ENCODE measurements around the gene ADGRL2.

GRCh38 chr1:82015444-82015843 lies 214.7 kb downstream of the ADGRL2 start:
- TF ChIP-seq EZH2 (IDR thresholded peaks at IDR 0.05; ENCODE audit: borderline replicate concordance, insufficient read depth, low read length, poor library complexity, severe bottlenecking) = no peak
- TF ChIP-seq, protein P1, sequence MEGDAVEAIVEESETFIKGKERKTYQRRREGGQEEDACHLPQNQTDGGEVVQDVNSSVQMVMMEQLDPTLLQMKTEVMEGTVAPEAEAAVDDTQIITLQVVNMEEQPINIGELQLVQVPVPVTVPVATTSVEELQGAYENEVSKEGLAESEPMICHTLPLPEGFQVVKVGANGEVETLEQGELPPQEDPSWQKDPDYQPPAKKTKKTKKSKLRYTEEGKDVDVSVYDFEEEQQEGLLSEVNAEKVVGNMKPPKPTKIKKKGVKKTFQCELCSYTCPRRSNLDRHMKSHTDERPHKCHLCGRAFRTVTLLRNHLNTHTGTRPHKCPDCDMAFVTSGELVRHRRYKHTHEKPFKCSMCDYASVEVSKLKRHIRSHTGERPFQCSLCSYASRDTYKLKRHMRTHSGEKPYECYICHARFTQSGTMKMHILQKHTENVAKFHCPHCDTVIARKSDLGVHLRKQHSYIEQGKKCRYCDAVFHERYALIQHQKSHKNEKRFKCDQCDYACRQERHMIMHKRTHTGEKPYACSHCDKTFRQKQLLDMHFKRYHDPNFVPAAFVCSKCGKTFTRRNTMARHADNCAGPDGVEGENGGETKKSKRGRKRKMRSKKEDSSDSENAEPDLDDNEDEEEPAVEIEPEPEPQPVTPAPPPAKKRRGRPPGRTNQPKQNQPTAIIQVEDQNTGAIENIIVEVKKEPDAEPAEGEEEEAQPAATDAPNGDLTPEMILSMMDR (IDR thresholded peaks at IDR 0.05; ENCODE audit: poor library complexity, severe bottlenecking) = no peak
- TF ChIP-seq SMC3 (conservative IDR thresholded peaks at IDR 0.05; ENCODE audit: poor library complexity) = no peak
- TF ChIP-seq POLR2AphosphoS5 (IDR thresholded peaks at IDR 0.05) = no peak
- TF ChIP-seq EP300 (conservative IDR thresholded peaks at IDR 0.05; ENCODE audit: poor library complexity, severe bottlenecking) = no peak
- TF ChIP-seq REST (IDR thresholded peaks at IDR 0.05; ENCODE audit: borderline replicate concordance) = no peak
- no peak for TF ChIP-seq RAD21 (conservative IDR thresholded peaks at IDR 0.05)
- no peak for TF ChIP-seq MXI1 (conservative IDR thresholded peaks at IDR 0.05; ENCODE audit: poor library complexity, severe bottlenecking)

All from neural cell (in vitro differentiated cells).